Measurements from ENCODE around the gene RNF212B. TPM values are rescaled to one million over a fixed set of nuclear protein-coding genes. Genes with fewer than 3 reads are reported as not detected.
"Not testable (repeated sequence)": the region's sequence is repeated elsewhere in the genome, so short reads cannot be mapped to it uniquely, and the experiment has no call there.

The RNF212B gene
- total RNA-seq, 1 donor from 2014 or later: not detected

DNA sequence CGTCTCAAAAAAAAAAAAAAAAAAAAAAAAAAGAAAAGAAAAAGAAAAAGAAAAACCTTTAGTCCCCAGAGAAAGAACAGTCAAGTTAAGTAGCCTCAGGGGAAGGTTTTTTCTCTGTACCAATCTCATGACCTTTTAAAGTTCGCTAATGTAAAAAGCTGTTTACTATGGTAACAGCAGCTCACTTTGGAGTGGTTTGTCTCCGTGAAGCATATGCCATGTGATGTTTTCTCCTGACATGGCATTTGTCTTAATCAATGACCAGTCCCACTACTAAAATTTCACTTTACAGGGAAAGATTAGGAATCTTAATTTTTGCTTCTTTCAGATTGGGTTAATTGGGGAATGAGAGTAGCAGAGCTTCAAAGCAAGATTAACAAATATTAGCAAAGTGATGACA lies 4.3 kb downstream of the RNF212B start:
- intact Hi-C loops (cut with micrococcal nuclease): no loop called here

DNA sequence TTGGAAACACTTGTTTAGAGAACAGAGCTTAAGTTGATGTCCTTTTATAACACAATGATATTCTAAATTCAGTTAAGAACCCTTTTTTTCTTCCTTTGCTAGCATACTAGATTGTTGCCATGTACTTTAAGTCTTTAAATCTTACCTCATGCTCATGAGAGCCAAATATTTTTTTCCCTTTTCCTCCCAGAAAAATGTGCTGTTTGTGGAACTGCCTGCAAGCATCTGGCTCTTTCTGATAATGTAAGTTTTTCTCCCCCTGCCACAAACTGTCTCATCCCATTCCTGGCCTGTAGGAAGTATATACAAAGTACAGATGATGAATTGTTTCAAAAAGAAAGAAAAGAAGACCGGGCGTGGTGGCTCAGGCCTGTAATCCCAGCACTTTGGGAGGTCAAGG lies 5.3 kb downstream of the RNF212B start:
- intact Hi-C loops (cut with micrococcal nuclease): no loop called here

DNA sequence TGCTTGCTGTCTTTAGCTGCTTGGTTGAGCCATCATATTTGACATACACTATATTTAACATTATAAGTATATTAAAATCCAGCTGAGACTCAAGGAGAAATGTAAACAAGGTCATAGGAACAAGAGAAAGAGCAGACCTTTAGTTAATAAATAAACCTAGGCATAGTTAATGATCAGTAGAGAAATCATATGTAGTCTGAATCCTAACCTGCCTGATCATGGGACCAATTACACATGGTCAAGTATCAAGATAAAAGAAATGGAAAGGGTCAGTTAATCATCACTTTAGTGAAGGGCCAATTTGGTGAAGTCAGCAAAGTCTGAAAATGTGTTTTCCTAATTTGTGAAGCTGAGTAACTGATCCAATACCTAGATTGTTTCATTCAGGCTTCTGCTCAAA lies 7.5 kb downstream of the RNF212B start:
- intact Hi-C loops (cut with micrococcal nuclease): no loop called here

DNA sequence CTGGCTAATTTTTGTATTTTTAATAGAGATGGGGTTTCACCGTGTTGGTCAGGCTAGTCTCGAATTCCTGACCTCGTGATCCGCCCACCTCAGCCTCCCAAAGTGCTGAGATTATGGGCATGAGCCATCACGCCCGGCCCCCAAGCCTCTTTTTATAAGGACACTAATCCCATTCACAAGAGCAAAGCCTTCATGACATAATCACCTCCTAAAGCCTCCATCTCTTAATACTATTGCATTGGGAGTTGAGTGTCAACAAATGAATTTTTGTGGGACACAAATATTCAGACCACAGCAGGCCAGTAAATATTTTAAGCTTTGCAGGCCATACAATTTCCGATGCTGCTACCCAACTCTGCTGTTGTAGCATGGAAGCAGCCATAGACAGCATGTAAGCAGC lies 10.9 kb downstream of the RNF212B start:
- intact Hi-C loops (cut with micrococcal nuclease): no loop called here

DNA sequence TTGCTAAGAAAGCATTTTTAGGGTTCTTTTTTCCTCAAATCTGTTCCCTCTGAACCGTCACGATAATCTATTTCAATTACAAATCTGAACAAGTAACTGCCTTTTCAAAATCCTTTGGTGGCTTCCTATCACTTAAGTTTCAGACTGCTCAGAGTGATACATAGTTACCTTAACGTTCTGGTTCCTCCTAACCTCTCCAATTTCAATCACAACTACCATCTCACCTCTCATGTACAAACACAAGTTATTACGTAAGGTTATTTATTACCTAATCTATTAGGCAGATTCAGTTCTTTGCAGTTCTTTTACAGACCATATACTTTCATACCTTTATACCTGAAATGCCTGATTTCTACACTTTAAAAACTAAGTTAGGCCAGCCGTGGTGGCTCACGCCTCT lies 12.1 kb downstream of the RNF212B start:
- intact Hi-C loops (cut with micrococcal nuclease): no loop called here

DNA sequence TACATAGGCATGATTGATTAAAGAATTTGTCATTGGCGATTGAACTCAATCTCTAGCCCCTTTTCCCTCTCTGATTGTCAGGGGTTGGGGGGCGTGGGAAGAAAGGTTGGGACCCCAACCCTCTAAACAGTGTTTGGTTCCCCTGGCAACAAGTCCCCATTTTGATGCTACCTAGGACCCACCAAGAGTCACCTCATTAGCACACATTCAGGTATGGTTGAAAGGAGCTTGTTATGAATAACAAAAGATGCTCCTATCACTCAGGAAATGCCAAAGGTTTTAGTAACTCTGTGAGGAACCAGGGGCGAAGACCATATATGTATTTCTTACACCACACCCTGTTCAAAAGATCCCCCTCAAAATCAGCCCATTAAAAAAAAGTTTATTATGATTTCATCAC lies 14.3 kb downstream of the RNF212B start:
- intact Hi-C loops (cut with micrococcal nuclease): no loop called here

DNA sequence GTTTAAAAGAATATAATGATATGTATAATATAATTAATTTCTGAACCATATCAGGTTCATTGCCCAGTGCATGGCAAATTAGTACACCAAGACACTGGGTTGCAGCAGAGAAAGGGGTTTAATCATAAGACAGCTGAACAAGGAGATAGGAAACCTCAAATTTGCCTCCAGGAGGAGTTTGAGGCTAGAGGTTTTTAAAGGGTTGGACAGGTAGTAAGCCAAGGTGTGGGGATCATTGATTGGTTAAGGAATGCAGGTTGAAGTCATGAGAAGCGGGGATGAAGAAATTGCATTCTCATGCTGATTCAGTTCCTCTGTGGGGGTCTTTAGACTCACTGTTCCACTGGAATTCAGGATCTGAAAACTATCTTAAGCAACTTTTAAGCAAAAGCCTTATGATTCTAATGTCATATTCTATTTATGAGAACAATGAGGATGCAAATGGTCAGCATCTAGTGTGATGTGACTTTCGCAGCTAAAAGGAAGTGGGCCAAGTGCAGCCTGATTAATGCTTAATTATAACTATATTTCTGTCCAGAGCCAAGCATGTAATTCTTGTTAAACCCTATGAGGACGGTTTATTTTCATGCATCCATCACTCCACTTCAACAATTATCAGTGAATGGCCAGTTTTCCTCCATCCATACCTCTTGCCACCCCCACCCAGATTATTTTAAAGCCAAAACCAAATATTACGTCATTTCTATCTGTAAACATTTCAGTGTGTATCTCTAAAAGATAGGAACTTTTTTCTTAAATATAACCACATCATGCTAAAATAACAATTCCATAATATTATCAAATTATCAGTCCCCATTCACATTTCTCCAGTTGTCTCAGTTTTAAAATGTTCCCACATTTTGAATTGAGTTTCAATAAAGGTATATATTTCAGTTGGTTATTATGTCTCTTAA lies 14.9 kb downstream of the RNF212B start:
- intact Hi-C loops (cut with micrococcal nuclease): no loop called here

DNA sequence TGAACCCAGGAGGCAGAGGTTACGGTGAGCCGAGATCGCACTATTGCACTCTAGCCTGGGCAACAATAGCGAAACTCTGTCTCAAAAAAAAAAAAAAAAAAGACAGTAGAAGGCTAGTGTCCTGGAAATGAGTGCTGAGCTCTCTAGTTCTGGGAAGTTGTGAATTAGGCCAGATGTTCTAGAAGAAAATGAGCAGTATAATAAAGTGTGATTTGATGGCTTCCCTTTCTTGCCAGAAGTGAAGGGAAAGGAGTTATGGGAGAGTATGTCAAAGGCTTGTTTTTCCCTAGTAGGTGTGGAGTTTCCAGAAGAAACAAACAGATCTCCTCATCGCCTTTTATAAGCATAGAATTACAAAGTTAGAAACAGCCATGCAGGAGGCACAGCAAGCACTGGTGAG lies 20.5 kb downstream of the RNF212B start:
- intact Hi-C loops (cut with micrococcal nuclease): no loop called here

DNA sequence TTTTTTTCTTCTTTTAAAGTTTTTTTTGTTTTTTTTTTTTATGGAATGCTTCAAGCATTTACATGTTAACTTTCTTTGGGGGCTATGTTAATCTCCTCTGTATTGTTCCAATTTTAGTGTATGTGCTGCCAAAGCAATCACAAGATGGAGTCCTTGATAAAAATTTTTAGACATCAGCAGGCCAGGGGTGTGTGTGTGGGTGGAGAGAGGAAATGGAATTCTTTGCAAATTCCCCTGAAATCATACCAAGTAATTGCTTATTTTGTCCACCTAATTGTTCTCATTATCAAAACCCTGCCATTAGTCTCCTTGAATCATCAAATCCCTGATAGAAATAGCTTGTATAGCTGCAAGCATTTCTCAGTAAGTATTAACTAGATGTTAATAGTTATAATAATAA lies 21.7 kb downstream of the RNF212B start:
- intact Hi-C loops (cut with micrococcal nuclease): no loop called here

DNA sequence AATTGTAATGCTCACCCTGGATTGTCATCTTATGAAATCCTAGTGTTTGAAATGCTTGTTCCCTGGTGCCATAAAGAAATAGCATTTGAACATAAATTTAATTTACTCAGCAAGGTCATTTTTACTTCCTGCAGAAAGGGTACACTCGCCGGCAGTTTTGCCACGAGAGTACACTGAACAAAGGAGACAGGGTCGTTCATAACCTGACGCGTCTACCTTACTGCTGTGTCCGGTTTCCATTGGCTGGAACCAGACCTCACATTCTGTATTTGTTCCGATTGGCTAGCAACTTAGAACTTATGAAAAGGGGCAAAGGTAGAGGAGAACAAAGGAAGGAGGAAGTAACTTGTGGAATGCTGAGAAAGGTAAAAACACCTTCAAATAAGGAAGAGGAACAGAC lies 23.1 kb downstream of the RNF212B start:
- intact Hi-C loops (cut with micrococcal nuclease): not testable (repeated sequence)

DNA sequence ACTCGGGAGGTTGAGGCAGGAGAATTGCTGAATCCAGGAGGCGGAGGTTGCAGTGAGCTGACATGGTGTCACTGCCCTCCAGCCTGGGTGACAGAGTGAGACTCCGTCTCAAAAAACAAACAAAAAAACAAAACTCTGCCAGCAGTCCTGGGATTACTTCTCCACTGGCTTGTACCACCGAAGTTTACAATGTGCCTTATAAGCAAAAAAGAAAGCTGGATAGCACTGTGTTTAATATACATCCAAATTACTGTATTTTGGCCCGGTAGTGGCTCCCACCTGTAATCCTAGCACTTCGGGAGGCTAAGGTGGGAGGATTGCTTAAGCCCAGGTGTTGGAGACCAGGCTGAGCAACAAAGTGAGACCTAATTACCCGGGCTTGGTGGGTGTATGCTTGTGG lies 31.5 kb downstream of the RNF212B start:
- intact Hi-C loops (cut with micrococcal nuclease): no loop called here

DNA sequence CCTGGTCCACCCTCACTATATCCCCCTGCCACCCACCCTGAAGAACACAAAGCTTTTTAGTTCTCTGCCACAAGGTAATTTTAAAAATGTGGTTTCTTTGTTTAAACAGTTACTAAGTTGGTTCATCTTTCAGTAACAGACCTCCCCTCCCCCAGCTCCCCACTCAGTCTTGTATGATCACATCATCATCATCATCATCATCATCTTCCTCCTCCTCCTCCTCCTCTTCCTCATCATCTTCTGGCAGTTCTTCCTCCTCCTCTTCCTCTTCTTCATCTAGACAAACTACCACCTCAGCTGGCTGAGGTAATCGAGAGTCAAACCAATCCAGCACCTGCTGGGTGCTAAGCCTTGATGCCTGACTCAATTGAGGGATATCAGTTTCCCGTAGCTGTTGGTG lies 37.7 kb downstream of the RNF212B start:
- intact Hi-C loops (cut with micrococcal nuclease): no loop called here

DNA sequence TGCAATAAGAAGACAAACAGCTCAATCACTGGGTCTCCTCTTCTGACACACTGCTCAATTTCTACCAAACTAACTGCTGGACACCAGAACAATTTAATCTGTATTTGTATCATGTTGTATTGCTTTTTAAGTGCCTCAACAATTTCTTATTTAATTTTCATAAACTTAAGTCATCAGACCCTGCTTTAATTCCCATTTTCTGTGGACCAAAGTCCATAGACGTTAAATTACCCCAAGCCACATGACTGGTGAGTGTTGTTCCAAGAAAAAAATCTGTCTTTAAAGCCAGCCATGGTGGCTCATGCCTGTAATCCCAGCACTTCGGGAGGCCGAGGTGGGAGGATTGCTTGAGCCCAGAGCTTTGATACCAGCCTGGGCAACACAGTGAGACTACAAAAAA lies 39.5 kb downstream of the RNF212B start:
- intact Hi-C loops (cut with micrococcal nuclease): no loop called here

DNA sequence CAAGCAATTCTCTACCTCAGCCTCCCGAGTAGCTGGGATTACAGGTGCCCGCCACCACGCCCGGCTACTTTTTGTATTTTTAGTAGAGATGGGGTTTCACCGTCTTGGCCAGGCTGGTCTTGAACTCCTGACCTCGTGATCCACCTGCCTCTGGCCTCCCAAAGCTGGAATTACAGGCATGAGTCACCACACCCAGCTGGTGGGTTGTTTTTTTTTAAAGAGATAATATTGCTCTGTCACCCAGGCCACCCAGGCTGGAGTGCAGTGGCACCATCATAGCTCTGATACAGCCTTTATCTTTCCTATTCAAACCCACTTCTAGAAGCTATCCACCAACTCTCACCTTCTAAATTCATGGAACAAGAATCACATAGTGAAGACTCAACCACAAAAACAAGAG lies 40.2 kb downstream of the RNF212B start:
- intact Hi-C loops (cut with micrococcal nuclease): not testable (repeated sequence)

DNA sequence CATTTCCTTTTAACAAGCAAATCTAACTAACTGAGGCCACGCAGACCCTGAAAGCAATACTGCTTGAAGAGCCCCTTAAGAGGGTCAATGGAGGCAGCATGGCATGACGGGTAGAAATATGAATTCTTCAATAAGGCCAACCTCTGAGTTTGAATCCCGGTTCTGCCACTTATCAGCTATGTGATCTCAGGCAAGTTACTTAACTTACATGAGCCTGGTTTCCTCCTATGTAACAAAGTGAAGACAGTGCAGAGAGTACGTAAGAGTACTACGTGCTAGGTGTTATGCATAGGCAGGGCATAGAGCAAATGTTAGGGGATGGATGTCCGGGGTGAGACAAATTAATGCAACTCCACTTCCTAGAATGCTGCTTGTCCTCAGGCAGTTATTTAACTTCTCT lies 43.5 kb downstream of the RNF212B start:
- intact Hi-C loops (cut with micrococcal nuclease): no loop called here

DNA sequence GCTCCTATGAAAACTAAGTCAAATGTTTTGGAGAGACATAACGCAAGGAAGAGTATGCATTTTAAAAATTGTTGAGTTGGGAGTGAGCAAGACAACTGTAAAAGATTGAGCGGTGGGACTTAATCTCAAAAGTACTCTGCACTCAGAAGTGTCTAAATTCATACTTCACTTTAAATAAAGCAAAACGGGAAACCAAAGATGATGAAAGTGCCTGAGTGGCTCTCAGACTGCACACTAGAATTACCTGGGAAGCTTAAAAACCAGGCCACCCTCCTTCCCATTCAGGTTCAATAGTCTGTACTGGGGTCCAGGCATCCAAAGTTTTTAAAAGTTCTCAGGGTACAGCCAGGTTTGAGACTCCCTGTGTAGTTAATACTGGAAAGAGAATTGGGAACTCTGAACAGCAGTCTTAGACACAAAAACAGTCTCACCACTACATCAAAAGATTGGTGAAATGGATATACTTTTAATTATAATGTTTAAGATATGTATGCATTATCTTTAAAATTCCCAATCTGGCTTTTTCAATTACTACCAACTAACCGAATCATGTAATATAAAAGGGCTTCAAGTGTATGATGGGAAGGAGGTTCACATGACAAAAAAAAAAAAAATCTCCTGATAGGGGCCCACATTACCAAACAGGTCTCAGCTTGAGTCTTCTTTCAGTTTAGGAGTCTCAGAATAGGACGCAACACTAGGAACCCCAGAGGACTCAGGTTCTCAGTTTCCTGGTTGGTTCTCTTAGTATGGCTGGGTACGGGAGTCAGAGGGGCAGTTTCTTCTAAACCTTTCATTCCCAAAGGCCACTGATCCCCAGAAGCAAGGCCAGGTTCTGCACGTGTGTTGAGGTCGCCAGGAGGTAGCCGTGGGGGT lies 47.2 kb downstream of the RNF212B start:
- intact Hi-C loops (cut with micrococcal nuclease): loop anchor here (5.0 kb wide), 2 partner anchors 98 to 698 kb away; partner anchors contain the start of gene DAD1

DNA sequence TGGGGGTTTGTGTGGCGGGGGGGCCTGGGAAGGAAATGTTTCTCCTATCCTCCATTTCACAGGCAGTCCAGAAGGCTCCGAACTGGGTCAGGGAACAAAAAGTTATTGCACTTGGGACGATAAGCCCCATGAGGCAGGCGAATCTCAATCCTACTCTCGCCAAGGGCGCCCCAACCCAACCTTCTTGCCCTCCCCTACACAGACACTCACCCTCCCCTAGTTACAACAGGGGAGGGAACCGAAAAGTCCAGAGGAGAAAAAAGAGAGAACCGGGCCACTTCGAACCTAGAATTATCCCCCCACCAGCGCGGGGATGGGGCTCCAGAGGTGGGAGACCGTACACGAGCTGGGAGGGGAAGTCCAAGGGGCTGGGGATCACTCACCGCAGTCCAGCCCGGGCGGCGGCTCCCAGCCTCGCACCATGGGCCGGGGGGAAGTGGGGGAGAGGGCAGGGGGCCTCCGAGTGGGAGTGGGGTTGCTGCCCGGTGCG lies 47.8 kb downstream of the RNF212B start:
- intact Hi-C loops (cut with micrococcal nuclease): loop anchor here (1.0 to 5.0 kb wide), 11 partner anchors 10 to 698 kb away; partner anchors contain the start of genes ACIN1, C14orf119, DAD1 and NGDN

DNA sequence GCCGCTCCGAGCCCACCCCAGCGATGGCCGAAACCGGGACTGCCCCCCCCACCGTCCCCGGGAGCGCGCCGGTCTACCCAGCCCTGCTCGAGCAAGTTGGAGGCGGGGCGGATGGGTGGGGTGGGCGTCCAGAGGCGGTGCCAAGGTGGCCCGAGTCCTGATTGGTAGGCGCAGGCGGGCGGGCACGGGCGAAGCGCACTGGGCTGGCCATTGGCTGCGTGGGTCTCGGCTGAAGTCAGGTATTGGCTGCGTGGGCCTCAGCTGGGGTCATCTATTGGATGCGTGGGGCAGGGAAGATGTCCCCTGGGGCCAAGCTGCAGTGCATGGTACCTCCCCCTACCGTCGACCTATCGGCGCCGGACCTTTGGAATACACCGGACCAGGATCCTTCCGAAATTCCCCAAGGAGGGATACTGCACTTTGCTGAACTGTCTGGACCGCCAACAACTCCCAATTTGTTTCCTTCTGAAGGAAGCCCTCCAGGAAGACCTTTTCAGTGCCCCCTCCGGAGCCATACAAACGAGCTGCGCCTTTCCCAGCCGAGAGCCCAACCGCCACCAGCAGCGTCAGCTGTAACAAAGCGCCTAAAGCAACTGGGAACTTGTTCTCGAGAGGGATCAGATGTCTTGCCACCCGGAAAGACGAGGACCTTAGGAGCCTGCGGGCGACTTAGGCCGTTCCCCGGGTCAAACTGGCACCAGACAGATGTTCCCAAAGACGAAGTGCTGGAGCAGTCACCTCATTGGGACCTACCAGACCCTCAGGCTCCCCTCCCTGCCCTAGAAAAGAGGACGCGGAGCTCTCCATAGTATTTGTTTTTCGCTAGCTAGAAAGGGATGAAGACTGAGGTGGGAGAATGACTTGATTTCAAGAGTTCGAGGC lies 48.5 kb downstream of the RNF212B start, which contains the start of gene HOMEZ:
TSS of gene HOMEZ (minus strand) at position 113 of the 882 bp plus-strand sequence. CDS start 180 bp downstream, outside the sequence.
- intact Hi-C loops (cut with micrococcal nuclease): loop anchor here (1.0 to 5.0 kb wide), 11 partner anchors 9 to 699 kb away; partner anchors contain the start of genes ACIN1, C14orf119, DAD1 and NGDN

DNA sequence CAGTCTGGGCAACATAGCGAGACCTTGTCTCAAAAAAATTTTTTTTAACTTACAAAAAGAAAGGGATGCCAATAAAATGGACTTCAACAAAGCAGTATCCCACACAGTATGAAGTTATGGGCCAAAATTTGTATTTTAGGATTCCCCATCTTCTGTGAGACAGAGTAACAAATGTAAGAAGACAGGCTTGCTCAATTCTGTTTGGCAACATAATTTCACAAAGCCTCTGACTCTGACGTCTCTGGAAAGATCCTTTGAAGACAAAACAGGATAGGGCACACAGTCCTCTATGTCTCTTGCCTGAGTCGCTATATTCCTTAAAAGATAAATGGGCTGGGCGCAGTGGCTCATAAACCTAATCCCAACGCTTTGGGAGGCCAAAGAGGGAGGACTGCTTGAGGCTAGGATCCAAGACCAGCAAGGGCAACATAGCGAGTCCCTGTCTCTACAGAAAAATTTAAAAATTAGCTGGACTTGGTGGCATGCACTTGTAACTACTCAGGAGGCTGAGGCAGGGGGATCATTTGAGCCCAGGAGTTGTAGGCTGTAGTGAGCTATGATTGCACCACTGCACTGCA lies 49.3 kb downstream of the RNF212B start:
- intact Hi-C loops (cut with micrococcal nuclease): loop anchor here (1.0 to 5.0 kb wide), 11 partner anchors 8 to 700 kb away; partner anchors contain the start of genes ACIN1, C14orf119, DAD1 and NGDN

Data from T-helper 1 cell treated with Interleukin-12 subunit alpha and Interleukin-12 subunit beta and Interleukin-4 antibody, amounts not matched to agents 30 ng/mL and 1 ng/mL, for 36 hours (primary cell).